DOHH2 (cell line): ENCODE data around the gene GPR171.

Source experiments
- H3F3A ChIP-seq: fragments of 200-600 bp; sonication (generic), shearing (Covaris generic); 2 replicates; pipeline ENCODE4 v1.6.0; 2016; ENCODE audit warnings: antibody characterized with exemption, mild to moderate bottlenecking; ENCODE audit not compliant: control insufficient read depth, insufficient read depth
- H3K27ac ChIP-seq: fragments of 200-600 bp; sonication (generic); 2 replicates; pipeline ENCODE4 v1.5.1; 2014; ENCODE audit warnings: low read depth, mild to moderate bottlenecking, low read length, moderate library complexity
- H3K27me3 ChIP-seq: fragments of 200-600 bp; sonication (generic); 2 replicates; pipeline ENCODE4 v1.6.1; 2014; ENCODE audit warnings: mild to moderate bottlenecking, low read length, mixed read lengths; ENCODE audit not compliant: control insufficient read depth
- H3K36me3 ChIP-seq: fragments of 200-600 bp; sonication (generic); 2 replicates; pipeline ENCODE4 v1.6.1; 2014; ENCODE audit warnings: mild to moderate bottlenecking, low read length, moderate library complexity, mixed read lengths; ENCODE audit not compliant: control insufficient read depth
- H3K4me1 ChIP-seq: fragments of 200-600 bp; sonication (generic); 2 replicates; pipeline ENCODE4 v1.6.1; 2014; ENCODE audit warnings: mild to moderate bottlenecking, low read length, mixed read lengths; ENCODE audit not compliant: control insufficient read depth
- H3K4me2 ChIP-seq: fragments of 200-600 bp; sonication (generic); 2 replicates; pipeline ENCODE4 v1.6.0; 2014; ENCODE audit warnings: mild to moderate bottlenecking, low read length, moderate library complexity
- H3K4me3 ChIP-seq: fragments of 200-600 bp; sonication (generic); 2 replicates; pipeline ENCODE4 v1.5.1; 2014; ENCODE audit warnings: mild to moderate bottlenecking, low read length, mixed read lengths
- H3K79me2 ChIP-seq: fragments of 200-600 bp; sonication (generic); 2 replicates; pipeline ENCODE4 v1.6.1; 2014; ENCODE audit warnings: mild to moderate bottlenecking, low read length, mixed read lengths; ENCODE audit not compliant: control insufficient read depth
- H3K9me2 ChIP-seq: fragments of 200-600 bp; sonication (generic); replicated peaks from 2 replicates; pipeline ENCODE4 v1.6.1; 2014; ENCODE audit warnings: mild to moderate bottlenecking, low read length, mixed read lengths; ENCODE audit not compliant: control insufficient read depth
- H3K9me3 ChIP-seq: fragments of 200-600 bp; sonication (generic); 2 replicates; pipeline ENCODE4 v1.6.1; 2014; ENCODE audit warnings: antibody characterized with exemption, low read length, mixed read lengths; ENCODE audit not compliant: control insufficient read depth, insufficient read depth
- H4K20me1 ChIP-seq: fragments of 200-600 bp; sonication (generic); 2 replicates; pipeline ENCODE4 v1.6.0; 2014; ENCODE audit warnings: low read depth, mild to moderate bottlenecking, antibody characterized with exemption, low read length, moderate library complexity; ENCODE audit not compliant: control insufficient read depth, insufficient read depth
- CTCF ChIP-seq: fragments of 200-600 bp; sonication (generic); IDR thresholded peaks from one replicate; pipeline ENCODE4 v1.5.1; 2014; ENCODE audit warnings: antibody characterized with exemption, mild to moderate bottlenecking, low read depth, low read length; ENCODE audit not compliant: poor library complexity, severe bottlenecking
- EZH2phosphoT487 ChIP-seq: fragments of 200-600 bp; sonication (generic); IDR thresholded peaks from 2 replicates; pipeline ENCODE4 v1.6.1; 2017; ENCODE audit warnings: borderline replicate concordance, mild to moderate bottlenecking, antibody characterized with exemption, low read length, moderate library complexity, mixed read lengths

Gene GPR171

GRCh38 chr3:151227266-151227806 is 24.3 kb upstream of the GPR171 start:
- H3K27ac ChIP-seq = no peak overlapping the region
- H3K79me2 ChIP-seq = no peaks in the 10 kb centered on the region
- peaks cover 22% of the 10 kb centered on the region for H3K4me1 ChIP-seq
- H4K20me1 ChIP-seq = no peaks in the 10 kb centered on the region
- H3K4me2 ChIP-seq = 0 out of 2 replicates have a peak overlapping the region, but pooled peaks have one; percentile 17
- no peak for TF ChIP-seq CTCF
- TF ChIP-seq EZH2phosphoT487 = no peak
- no peaks in the 10 kb centered on the region for H3K27me3 ChIP-seq
- H3F3A ChIP-seq = no peaks in the 10 kb centered on the region
- no peaks in the 10 kb centered on the region for H3K9me2 ChIP-seq
- H3K36me3 ChIP-seq = no peaks in the 10 kb centered on the region
- no peak overlapping the region for H3K4me3 ChIP-seq
- H3K9me3 ChIP-seq = no peaks in the 10 kb centered on the region

GRCh38 chr3:151226825-151227224 is 23.8 kb upstream of the GPR171 start:
- no peak overlapping the region for H3K4me3 ChIP-seq
- H3K4me1 ChIP-seq = peaks cover 22% of the 10 kb centered on the region
- no peak overlapping the region for H3K4me2 ChIP-seq
- H3K9me3 ChIP-seq = no peaks in the 10 kb centered on the region
- no peaks in the 10 kb centered on the region for H3K9me2 ChIP-seq
- TF ChIP-seq EZH2phosphoT487 (no peak), CTCF (no peak)
- H3F3A ChIP-seq = no peaks in the 10 kb centered on the region
- no peaks in the 10 kb centered on the region for H3K27me3 ChIP-seq
- H4K20me1 ChIP-seq = no peaks in the 10 kb centered on the region
- no peaks in the 10 kb centered on the region for H3K79me2 ChIP-seq
- no peak overlapping the region for H3K27ac ChIP-seq
- no peaks in the 10 kb centered on the region for H3K36me3 ChIP-seq

GRCh38 chr3:151226088-151226563 is 23.1 kb upstream of the GPR171 start:
- no peak overlapping the region for H3K4me3 ChIP-seq
- no peaks in the 10 kb centered on the region for H3F3A ChIP-seq
- H3K36me3 ChIP-seq = no peaks in the 10 kb centered on the region
- H3K9me3 ChIP-seq = no peaks in the 10 kb centered on the region
- no peaks in the 10 kb centered on the region for H3K79me2 ChIP-seq
- H4K20me1 ChIP-seq = no peaks in the 10 kb centered on the region
- H3K27ac ChIP-seq = no peak overlapping the region
- H3K9me2 ChIP-seq = no peaks in the 10 kb centered on the region
- no peak overlapping the region for H3K4me2 ChIP-seq
- TF ChIP-seq CTCF (no peak), EZH2phosphoT487 (no peak)
- H3K27me3 ChIP-seq = no peaks in the 10 kb centered on the region
- H3K4me1 ChIP-seq = peaks cover 22% of the 10 kb centered on the region
